GM20000 (cell line): ENCODE measurements around the gene MYO3B.

Experiments used
- DNase-seq: peaks from one replicate; pipeline ENCODE4 v3.0.0; 2012; ENCODE audit warnings: low spot score
- CTCF ChIP-seq: IDR thresholded peaks from 2 replicates; pipeline ENCODE4 v1.5.1; 2012; ENCODE audit warnings: mild to moderate bottlenecking, control low read depth; ENCODE audit errors: extremely low read depth, missing control alignments

MYO3B gene

GRCh38 chr2:170252414-170252813 lies 74.5 kb downstream of the MYO3B start:
- DNase-seq = no peak
- no peak for TF ChIP-seq CTCF

- no peak for TF ChIP-seq CTCF
- DNase-seq = no peak
These were observed 75.8 kb downstream of the MYO3B start for GRCh38 chr2:170253721-170254230.

GRCh38 chr2:170254293-170254732 lies 76.4 kb downstream of the MYO3B start:
- DNase-seq = no peak
- TF ChIP-seq CTCF = no peak

GRCh38 chr2:170255137-170255536 lies 77.2 kb downstream of the MYO3B start:
- no peak for TF ChIP-seq CTCF
- no peak for DNase-seq

- no peak for TF ChIP-seq CTCF
These were observed 78.0 kb downstream of the MYO3B start for GRCh38 chr2:170255971-170256370.

GRCh38 chr2:170258382-170258781 lies 80.4 kb downstream of the MYO3B start:
- DNase-seq = no peak

More at GRCh38 chr2:170255971-170256370, 78.0 kb downstream of the MYO3B start:
- DNase-seq = no peak

GRCh38 chr2:170260188-170260587 lies 82.2 kb downstream of the MYO3B start:
- no peak for DNase-seq
- no peak for TF ChIP-seq CTCF

More at GRCh38 chr2:170258382-170258781, 80.4 kb downstream of the MYO3B start:
- TF ChIP-seq CTCF = no peak
